H9 (cell line): Measurements from ENCODE around the gene APOM. TPM values are rescaled to one million over a fixed set of nuclear protein-coding genes. Genes with fewer than 3 reads are reported as not detected.

Experiments
- DNase-seq: peaks from one replicate; pipeline ENCODE4 v3.0.0-alpha.2; 2017
- H2AFZ ChIP-seq: one replicate; pipeline ENCODE4 v1.6.1; 2013; ENCODE audit warnings: mild to moderate bottlenecking, low read length, control low read depth, moderate library complexity
- H2AK5ac ChIP-seq: 2 replicates; pipeline ENCODE4 v1.6.1; 2013; ENCODE audit warnings: low read length, control low read depth, mixed read lengths; ENCODE audit not compliant: insufficient read length
- H2BK120ac ChIP-seq: one replicate; pipeline ENCODE4 v1.6.1; 2013; ENCODE audit warnings: low read depth, mild to moderate bottlenecking, low read length, control low read depth, inconsistent platforms; ENCODE audit not compliant: poor library complexity, severe bottlenecking
- H2BK12ac ChIP-seq: 2 replicates; pipeline ENCODE4 v1.6.1; 2013; ENCODE audit warnings: low read length, control low read depth, mixed read lengths, low read depth; ENCODE audit not compliant: insufficient read length
- H2BK15ac ChIP-seq: 2 replicates; pipeline ENCODE4 v1.6.1; 2013; ENCODE audit warnings: low read depth, low read length, control low read depth
- H2BK20ac ChIP-seq: one replicate; pipeline ENCODE4 v1.6.1; 2013; ENCODE audit warnings: low read depth, mild to moderate bottlenecking, low read length, control low read depth, inconsistent platforms; ENCODE audit not compliant: poor library complexity, severe bottlenecking
- H2BK5ac ChIP-seq: 2 replicates; pipeline ENCODE4 v1.6.1; 2013; ENCODE audit warnings: low read length, control low read depth, mixed read lengths; ENCODE audit not compliant: insufficient read length
- H3K14ac ChIP-seq: 2 replicates; pipeline ENCODE4 v1.6.1; 2013; ENCODE audit warnings: low read length, control low read depth; ENCODE audit not compliant: insufficient read depth
- H3K18ac ChIP-seq: 2 replicates; pipeline ENCODE4 v1.6.1; 2013; ENCODE audit warnings: low read depth, mild to moderate bottlenecking, mixed read lengths, low read length, control low read depth; ENCODE audit not compliant: insufficient read length
- H3K23ac ChIP-seq: 2 replicates; pipeline ENCODE4 v1.6.1; 2013; ENCODE audit warnings: low read length, control low read depth, mixed read lengths, low read depth; ENCODE audit not compliant: insufficient read length
- H3K23me2 ChIP-seq: 2 replicates; pipeline ENCODE4 v1.6.1; 2013; ENCODE audit warnings: low read depth, mild to moderate bottlenecking, mixed read lengths, low read length, control low read depth; ENCODE audit not compliant: insufficient read length, poor library complexity, severe bottlenecking
- H3K27ac ChIP-seq: 2 replicates; pipeline ENCODE4 v1.5.1; 2013; ENCODE audit warnings: low read length, control low read depth, mixed read lengths, low read depth; ENCODE audit not compliant: insufficient read length
- H3K27me3 ChIP-seq: 2 replicates; pipeline ENCODE4 v1.6.1; 2013; ENCODE audit warnings: low read length, control low read depth, inconsistent platforms; ENCODE audit not compliant: insufficient read depth
- H3K4ac ChIP-seq: 2 replicates; pipeline ENCODE4 v1.6.1; 2013; ENCODE audit warnings: low read depth, mild to moderate bottlenecking, control low read depth, inconsistent platforms, low read length, moderate library complexity
- H3K4me1 ChIP-seq: 2 replicates; pipeline ENCODE4 v1.6.1; 2013; ENCODE audit warnings: low read length, control low read depth, inconsistent platforms; ENCODE audit not compliant: insufficient read depth
- H3K4me2 ChIP-seq: 2 replicates; pipeline ENCODE4 v1.6.1; 2013; ENCODE audit warnings: low read length, control low read depth, mixed read lengths; ENCODE audit not compliant: insufficient read length, insufficient read depth
- H3K56ac ChIP-seq: 2 replicates; pipeline ENCODE4 v1.6.1; 2013; ENCODE audit warnings: low read depth, mild to moderate bottlenecking, mixed read lengths, low read length, control low read depth; ENCODE audit not compliant: insufficient read length
- H3K79me1 ChIP-seq: 2 replicates; pipeline ENCODE4 v1.6.1; 2013; ENCODE audit warnings: low read depth, mild to moderate bottlenecking, moderate library complexity, low read length, control low read depth, inconsistent platforms; ENCODE audit not compliant: insufficient read depth, poor library complexity, severe bottlenecking
- H3K79me2 ChIP-seq: 2 replicates; pipeline ENCODE4 v1.6.1; 2013; ENCODE audit warnings: low read length, control low read depth, inconsistent platforms; ENCODE audit not compliant: insufficient read depth
- H3K9ac ChIP-seq: 2 replicates; pipeline ENCODE4 v1.6.1; 2013; ENCODE audit warnings: low read length, control low read depth, mixed read lengths; ENCODE audit not compliant: insufficient read length; ENCODE audit errors: extremely low read depth
- H3K9me3 ChIP-seq: one replicate; pipeline ENCODE4 v1.6.1; 2013; ENCODE audit warnings: low read depth, low read length, inconsistent platforms; ENCODE audit not compliant: control insufficient read depth
- H3T11ph ChIP-seq: one replicate; pipeline ENCODE4 v1.6.1; 2013; ENCODE audit warnings: mild to moderate bottlenecking, low read length, control low read depth, inconsistent platforms
- H4K20me1 ChIP-seq: one replicate; pipeline ENCODE4 v1.6.1; 2013; ENCODE audit not compliant: control insufficient read depth, insufficient read length, insufficient read depth
- H4K5ac ChIP-seq: 2 replicates; pipeline ENCODE4 v1.6.1; 2013; ENCODE audit warnings: low read depth, mild to moderate bottlenecking, mixed read lengths, low read length, control low read depth; ENCODE audit not compliant: insufficient read length
- H4K8ac ChIP-seq: replicated peaks from 2 replicates; pipeline ENCODE4 v1.6.1; 2013; ENCODE audit warnings: low read length, control low read depth, mixed read lengths, low read depth; ENCODE audit not compliant: insufficient read length
- H4K91ac ChIP-seq: 2 replicates; pipeline ENCODE4 v1.6.1; 2013; ENCODE audit warnings: low read depth, mild to moderate bottlenecking, moderate library complexity, mixed read lengths, low read length, control low read depth; ENCODE audit not compliant: insufficient read length
- H3K27ac Mint-ChIP-seq, 3 experiments: 2 replicates in 2 of 3; 3 replicates in 1 of 3; pipeline ENCODE4 v1.8.0; 2020 to 2021; ENCODE audit warnings: mixed read lengths in 3 of 3, mild to moderate bottlenecking in 1 of 3, moderate library complexity in 1 of 3
- H3K27me3 Mint-ChIP-seq: 2 replicates; pipeline ENCODE4 v1.8.0; 2021; ENCODE audit warnings: low read depth, mild to moderate bottlenecking, moderate library complexity, mixed read lengths
- H3K36me3 Mint-ChIP-seq, 3 experiments: 2 replicates in 2 of 3; 3 replicates in 1 of 3; pipeline ENCODE4 v1.8.0; 2020 to 2021; ENCODE audit warnings: low read depth in 3 of 3, mixed read lengths in 3 of 3; ENCODE audit not compliant: insufficient read depth in 1 of 3
- H3K4me1 Mint-ChIP-seq, 2 experiments: 2 replicates each; pipeline ENCODE4 v1.8.0; 2020; ENCODE audit warnings: mixed read lengths in 2 of 2
- H3K4me3 Mint-ChIP-seq, 2 experiments: 2 replicates in 1 of 2; 3 replicates in 1 of 2; pipeline ENCODE4 v1.8.0; 2020 to 2021; ENCODE audit warnings: mild to moderate bottlenecking in 2 of 2, mixed read lengths in 2 of 2, moderate library complexity in 1 of 2
- H3K9me3 Mint-ChIP-seq, 2 experiments: 2 replicates in 1 of 2; 3 replicates in 1 of 2; pipeline ENCODE4 v1.8.0; 2020; ENCODE audit warnings: mild to moderate bottlenecking in 2 of 2, mixed read lengths in 2 of 2, moderate library complexity in 1 of 2
- WGBS: extraction: QIAGEN DNeasy Blood & Tissue Kit; methylation state at CpG from one replicate; pipeline ENCODE4 v1.1.7; 2013; ENCODE audit warnings: missing lambda C conversion rate, low lambda C conversion rate, mixed read lengths; ENCODE audit not compliant: insufficient read length; ENCODE audit errors: extremely low coverage; 5-methylcytosine and 5-hydroxymethylcytosine counted together
- total RNA-seq: library from RNA; stranded (reverse); gene quantifications from 2 replicates; pipeline ENCODE4 v1.2.1, GENCODE V29; 2021
- TF ChIP-seq, protein P1 (sequence below): fragments of 200-600 bp; sonication (generic); conservative IDR thresholded peaks from 3 replicates; pipeline ENCODE4 v1.8.0; 2021; ENCODE audit warnings: antibody characterized with exemption, mild to moderate bottlenecking

APOM gene
- total RNA-seq, 1 experiment from 2014 or later = 3.6 TPM

DNA sequence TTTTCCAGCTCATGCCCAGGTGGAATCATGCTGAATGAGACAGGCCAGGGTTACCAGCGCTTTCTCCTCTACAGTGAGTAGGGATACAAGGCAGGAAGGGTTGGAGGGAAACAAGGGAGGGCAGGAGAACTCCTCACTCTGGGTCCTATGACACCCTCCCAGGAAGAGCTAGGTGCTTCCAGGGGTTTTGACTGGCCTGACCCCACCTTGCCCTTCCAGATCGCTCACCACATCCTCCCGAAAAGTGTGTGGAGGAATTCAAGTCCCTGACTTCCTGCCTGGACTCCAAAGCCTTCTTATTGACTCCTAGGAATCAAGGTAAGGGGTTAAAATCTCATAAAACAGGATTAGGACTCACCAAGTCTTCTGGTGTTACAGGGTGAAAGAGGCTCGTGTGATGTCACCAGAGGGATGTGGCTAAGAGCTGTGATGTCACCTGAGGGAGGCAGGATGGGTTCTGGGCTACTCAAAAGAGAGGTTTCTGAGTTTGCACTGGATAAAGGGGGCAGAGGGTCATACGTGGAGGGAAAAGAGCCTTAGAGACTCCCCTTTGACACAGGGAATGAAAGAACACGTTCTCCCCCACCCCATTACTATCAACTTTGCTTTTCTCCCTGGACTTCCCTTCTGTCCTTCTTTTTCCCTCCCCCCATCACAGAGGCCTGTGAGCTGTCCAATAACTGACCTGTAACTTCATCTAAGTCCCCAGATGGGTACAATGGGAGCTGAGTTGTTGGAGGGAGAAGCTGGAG lies 1.9 kb downstream of the APOM start:
- H3K14ac ChIP-seq = no peak overlapping the region
- no peak overlapping the region for H3K4ac ChIP-seq
- TF ChIP-seq, protein P1, sequence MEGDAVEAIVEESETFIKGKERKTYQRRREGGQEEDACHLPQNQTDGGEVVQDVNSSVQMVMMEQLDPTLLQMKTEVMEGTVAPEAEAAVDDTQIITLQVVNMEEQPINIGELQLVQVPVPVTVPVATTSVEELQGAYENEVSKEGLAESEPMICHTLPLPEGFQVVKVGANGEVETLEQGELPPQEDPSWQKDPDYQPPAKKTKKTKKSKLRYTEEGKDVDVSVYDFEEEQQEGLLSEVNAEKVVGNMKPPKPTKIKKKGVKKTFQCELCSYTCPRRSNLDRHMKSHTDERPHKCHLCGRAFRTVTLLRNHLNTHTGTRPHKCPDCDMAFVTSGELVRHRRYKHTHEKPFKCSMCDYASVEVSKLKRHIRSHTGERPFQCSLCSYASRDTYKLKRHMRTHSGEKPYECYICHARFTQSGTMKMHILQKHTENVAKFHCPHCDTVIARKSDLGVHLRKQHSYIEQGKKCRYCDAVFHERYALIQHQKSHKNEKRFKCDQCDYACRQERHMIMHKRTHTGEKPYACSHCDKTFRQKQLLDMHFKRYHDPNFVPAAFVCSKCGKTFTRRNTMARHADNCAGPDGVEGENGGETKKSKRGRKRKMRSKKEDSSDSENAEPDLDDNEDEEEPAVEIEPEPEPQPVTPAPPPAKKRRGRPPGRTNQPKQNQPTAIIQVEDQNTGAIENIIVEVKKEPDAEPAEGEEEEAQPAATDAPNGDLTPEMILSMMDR = no peak
- no peak overlapping the region for H2BK20ac ChIP-seq
- H4K20me1 ChIP-seq = no peaks in the 10 kb centered on the region
- no peak overlapping the region for H2BK15ac ChIP-seq
- H2AK5ac ChIP-seq = no peak overlapping the region
- no peak overlapping the region for H2AFZ ChIP-seq
- H2BK12ac ChIP-seq = no peak overlapping the region
- no peak overlapping the region for H4K8ac ChIP-seq
- no peak overlapping the region for H3K23ac ChIP-seq
- peaks cover 7 to 29% (median 24%) of the 10 kb centered on the region in 3 experiments; a peak in 6 of 7 replicates for H3K36me3 Mint-ChIP-seq
- no peak overlapping the region for H4K91ac ChIP-seq
- no peak overlapping the region for H2BK5ac ChIP-seq
- no peaks in the 10 kb centered on the region for H3K27me3 ChIP-seq
- no peak overlapping the region for H2BK120ac ChIP-seq
- H3K23me2 ChIP-seq = peaks cover 11% of the 10 kb centered on the region
- WGBS = no CpG with 5 or more reads among the region's 6 CpGs
- no peak for DNase-seq
- H3K79me1 ChIP-seq = peaks cover 9% of the 10 kb centered on the region
- no peaks in the 10 kb centered on the region for H3K9me3 ChIP-seq
- no peak overlapping the region for H3K4me2 ChIP-seq
- no peak overlapping the region for H3K56ac ChIP-seq
- H3K27ac ChIP-seq = no peak overlapping the region
- no peaks in the 10 kb centered on the region; the same call in 1 of the 2 replicates for H3K27me3 Mint-ChIP-seq
- no peaks in the 10 kb centered on the region for H3K9me3 Mint-ChIP-seq
- peak overlapping the region in 1 of 2 experiments; percentile 36; a peak in 2 of 5 replicates for H3K4me3 Mint-ChIP-seq
- no peaks in the 10 kb centered on the region for H3K4me1 ChIP-seq
- H3T11ph ChIP-seq = no peak overlapping the region
- peaks cover 4% of the 10 kb centered on the region; the same call in 1 of the 2 replicates for H3K79me2 ChIP-seq
- H4K5ac ChIP-seq = no peak overlapping the region
- no peak overlapping the region for H3K9ac ChIP-seq
- H3K18ac ChIP-seq = no peak overlapping the region
- H3K4me1 Mint-ChIP-seq = peaks cover 19 to 29% of the 10 kb centered on the region in 2 experiments
- H3K27ac Mint-ChIP-seq = no peak overlapping the region; a peak in 2 of 7 replicates
